ENCODE measurements around the gene CHCHD3.
"Not testable (repeated sequence)": the region's sequence is repeated elsewhere in the genome, so short reads cannot be mapped to it uniquely, and the experiment has no call there.

CHCHD3 gene

DNA sequence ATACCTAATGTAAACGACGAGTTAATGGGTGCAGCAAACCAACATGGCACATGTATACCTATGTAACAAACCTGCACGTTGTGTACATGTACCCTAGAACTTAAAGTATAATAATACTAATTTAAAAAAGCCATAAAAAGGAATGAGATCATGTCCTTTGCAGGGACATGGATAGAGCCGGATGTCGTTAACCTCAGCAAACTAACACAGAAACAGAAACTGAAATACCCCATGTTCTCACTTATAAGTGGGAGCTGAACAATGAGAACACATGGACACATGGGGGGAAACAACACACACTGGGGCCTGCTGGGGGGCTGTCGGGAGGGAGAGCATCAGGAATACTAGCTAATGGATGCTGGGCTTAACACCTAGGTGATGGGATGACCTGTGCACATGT lies 176.8 kb downstream of the CHCHD3 start:
- not testable (repeated sequence) for DNase-seq

DNA sequence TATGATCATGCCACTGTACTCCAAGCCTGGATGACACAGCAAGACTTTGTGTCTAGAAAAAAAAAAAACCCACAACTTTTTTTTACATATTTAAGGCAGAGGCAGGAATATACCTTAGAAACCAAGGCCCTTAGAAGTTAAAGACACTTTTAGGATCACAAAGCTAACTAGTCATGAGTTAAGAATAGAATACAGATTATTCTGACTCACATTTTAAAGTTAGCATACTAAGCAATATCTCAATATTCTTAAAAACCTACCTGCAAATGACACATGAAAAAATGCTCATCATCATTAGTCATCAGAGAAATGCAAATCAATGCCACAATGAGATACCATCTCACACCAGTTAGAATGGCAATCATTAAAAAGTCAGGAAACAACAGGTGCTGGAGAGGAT lies 177.7 kb downstream of the CHCHD3 start:
- no peak for DNase-seq

DNA sequence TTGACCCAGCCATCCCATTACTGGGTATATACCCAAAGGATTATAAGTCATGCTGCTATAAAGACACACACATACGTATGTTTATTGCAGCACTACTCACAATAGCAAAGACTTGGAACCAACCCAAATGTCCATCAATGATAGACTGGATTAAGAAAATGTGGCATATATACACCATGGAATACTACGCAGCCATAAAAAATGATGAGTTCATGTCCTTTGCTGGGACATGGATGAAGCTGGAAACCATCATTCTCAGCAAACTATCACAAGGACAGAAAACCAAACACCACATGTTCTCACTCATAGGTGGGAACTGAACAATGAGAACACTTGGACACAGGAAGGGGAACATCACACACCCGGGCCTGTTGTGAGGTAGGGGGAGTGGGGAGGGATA lies 179.6 kb downstream of the CHCHD3 start:
- not testable (repeated sequence) for DNase-seq

DNA sequence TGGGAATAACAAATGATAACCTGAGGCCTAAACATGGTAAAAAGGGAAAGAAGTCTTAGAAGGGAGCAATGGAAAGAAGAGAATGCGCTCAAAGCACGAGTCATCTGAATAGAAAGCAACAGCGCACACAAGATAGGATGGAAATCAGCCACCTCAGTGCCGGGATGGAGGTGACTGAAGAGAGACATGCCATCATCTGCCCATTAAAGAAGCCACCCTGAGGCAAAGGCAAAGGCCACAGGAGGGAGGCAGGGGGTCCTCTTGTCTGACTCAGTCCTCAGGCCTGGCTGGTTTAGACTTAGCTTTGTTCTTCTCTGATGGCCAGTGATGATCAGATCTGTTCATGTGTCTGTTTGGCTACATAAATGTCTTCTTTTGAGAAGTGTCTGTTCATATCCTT lies 180.6 kb downstream of the CHCHD3 start:
- DNase-seq: no peak

DNA sequence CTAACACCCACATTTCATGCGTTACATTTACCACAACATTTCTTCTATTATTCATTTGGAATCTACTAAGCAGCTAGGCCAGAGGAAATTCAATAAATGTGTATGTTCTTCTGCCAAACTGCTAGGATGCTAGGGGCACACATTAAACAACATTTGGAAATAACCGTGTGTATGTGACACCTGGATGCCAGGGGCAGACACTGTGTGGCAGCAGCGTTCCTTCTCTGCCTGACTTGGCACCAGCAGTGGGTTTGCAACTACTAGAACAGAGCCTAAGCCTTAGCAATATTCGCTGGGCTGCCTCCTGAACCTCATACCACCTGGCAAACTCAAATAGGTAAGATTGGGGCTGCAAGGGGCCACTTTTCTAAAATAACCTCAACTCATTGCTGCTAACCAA lies 182.1 kb downstream of the CHCHD3 start:
- DNase-seq: no peak

DNA sequence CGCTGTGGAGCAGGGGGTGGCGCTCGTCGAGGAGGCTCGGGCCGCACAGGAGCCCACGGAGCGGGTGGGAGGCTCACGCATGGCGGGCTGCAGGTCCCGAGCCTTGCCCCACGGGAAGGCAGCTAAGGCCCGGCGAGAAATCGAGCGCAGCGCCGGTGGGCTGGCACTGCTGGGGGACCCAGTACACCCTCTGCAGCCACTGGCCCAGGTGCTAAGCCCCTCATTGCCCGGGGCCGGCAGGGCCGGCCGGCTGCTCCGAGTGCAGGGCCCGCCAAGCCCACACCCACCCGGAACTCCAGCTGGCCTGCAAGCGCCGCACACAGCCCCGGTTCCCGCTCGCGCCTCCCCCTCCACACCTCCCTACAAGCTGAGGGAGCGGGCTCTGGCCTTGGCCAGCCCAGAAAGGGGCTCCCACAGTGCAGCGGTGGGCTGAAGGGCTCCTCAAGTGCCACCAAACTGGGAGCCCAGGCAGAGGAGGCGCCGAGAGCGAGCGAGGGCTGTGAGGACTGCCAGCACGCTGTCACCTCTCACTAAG lies 183.2 kb downstream of the CHCHD3 start:
- not testable (repeated sequence) for DNase-seq

DNA sequence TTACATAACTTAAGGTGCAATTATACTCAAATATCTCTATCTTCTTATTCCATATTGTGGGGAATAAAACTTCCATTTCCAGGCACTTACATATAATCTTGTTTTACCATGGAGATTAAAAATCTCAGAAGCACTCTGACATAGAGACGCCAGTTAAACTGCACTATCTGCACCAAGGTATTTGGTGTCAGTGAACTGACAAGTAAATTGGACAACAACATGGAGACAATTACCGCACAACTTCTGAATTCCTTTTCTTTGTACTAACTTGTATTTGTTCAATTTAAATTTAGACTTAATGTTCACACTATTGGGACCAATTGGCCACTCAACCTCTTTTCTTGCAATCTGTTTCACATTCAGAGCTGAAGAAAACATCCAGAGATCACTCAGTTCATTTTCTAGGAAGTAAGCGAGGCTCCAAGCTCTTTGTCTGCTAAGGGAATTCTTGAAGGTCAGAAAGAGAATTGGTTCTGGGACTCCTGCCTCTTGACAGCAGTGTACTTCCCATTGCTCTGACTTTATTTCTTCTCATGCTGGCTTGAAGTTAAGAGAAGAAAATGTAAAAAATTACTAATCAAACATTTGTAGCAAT lies 184.7 kb downstream of the CHCHD3 start:
- no peak for DNase-seq

DNA sequence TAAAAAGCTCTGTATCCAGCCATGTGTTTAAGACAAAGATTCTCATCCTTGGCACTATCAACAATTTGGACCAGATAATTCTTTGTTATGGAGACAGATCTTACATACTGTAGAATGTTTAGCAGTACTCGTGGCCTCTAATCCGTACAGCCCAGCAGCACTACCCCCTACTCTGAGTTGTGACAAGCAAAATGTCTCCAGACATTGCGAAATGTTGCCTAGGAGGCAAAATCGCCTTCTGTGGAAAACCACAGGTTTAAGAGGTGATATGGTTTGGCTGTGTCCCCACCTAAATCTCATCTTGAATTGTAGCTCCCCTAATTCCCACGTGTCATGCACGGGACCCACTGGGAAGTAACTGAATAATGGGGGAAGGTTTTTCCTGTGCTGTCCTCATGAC lies 186.7 kb downstream of the CHCHD3 start:
- no peak for DNase-seq

DNA sequence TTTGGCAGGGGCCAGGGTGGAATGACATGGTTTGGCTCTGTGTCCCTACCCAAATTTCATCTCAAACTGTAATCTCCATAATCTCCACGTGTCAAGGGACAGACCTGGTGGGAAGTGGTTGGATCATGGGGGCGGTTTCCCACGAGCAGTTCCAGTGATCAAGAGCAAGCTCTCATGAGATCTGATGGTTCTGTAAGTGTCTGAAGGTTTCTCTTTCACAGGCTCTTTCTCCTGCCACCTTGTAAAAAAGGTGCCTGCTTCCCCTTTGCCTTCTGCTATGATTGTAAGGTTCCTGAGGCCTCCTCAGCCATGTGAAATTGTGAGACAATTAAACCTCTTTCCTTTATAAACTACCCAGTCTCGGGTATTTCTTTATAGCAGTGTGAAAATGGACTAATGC lies 188.3 kb downstream of the CHCHD3 start:
- no peak for DNase-seq

DNA sequence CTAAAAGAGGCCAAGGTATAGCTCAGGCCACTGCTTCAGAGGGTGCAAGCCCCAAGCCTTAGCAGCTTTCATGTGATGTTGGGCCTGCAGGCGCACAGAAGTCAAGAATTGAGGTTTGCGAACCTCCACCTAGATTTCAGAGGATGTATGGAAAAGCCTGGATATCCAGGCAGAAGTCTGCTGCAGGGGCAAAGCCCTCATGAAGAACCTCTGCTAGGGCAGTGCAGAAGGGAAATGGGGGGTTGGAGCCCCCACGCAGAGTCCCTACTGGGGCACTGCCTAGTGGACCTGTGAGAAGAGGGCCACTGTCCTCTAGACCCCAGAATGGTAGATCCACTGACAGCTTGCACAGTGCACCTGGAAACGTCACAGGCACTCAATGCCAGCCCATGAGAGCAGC lies 189.1 kb downstream of the CHCHD3 start:
- DNase-seq: not testable (repeated sequence)

DNA sequence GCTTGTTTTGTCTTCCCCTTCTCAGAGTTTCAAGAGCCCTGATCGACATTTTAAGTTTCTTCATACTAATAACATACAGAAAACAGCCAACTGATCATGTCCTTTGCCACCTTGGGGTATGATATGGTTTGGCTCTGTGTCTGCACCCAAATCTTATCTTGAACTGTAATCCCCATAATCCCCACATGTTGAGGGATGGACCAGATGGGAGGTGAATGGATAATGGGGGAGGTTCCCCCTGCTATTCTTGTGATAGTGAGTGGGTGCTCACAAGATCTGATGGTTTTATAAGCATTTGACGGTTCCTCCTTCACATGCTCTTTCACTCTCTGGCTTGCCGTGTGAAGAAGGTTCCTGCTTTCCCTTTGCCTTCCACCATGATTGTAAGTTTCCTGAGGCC lies 190.3 kb downstream of the CHCHD3 start:
- no peak for DNase-seq

DNA sequence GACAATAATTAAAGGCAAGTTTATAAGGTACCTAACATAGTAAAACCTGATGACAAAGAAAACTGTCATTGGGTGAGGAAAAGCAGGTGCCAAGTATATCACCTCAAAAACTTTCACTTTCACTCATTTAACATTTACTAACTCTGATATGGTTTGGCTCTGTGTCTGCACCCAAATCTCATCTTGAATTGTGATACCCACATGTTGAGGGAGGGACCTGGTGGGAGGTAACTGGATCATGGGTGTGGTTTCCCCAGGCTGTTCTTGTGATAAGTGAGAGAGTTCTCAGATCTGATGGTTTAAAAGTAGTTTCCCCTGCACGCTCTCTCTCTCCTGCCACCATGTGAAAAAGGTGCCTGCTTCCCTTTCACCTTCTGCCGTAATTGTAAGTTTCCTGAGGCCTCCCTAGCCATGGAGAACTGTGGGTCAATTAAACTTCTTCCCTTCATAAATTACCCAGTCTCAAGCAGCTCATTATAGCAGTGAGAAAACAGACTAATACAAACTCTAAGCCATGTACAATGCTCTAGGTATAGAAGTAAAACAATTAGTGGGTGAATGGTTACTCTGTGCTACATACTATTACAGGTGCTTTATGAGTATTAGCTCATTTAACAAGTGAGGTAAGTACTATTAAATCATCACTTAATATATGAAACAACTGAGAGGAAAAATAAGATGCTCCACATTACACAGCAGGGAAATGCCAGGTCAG lies 199.0 kb downstream of the CHCHD3 start:
- no peak for DNase-seq

DNA sequence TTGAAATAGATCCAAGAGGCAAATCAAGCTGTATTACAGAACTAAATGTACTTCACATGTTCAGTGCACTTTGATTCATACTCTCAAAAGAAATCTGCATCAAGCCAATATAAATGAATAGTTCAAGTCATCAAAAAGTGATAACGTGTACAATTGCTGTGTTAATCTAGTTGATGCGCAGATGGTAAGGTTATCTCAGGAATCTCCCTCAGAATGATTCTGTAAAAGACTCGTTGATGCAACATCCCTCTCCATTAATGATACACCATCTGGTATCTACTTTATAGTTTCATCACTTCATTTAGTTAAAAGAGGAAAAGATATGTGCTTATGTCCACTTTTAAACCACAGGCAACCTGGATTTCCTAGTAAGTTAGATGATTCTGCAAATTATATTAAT lies 200.6 kb downstream of the CHCHD3 start:
- DNase-seq: no peak

DNA sequence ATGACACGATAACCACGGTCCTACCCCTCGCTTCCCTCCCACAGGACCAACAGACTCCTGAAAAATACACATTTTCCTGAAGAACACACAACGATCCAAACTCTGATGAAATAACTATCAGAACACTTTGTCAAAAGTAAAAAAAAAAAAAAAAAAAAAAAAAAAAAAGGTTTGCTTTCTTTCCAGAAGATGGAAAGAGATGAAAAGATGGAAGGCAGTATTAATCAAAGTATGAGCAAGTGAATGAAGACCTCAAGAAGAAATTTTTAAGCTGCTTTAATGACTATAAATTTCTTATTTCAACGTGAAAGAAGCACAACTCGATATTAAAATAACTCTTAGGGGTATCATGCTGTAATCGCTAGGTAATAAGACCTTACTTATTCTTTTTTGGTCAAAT lies 202.3 kb downstream of the CHCHD3 start:
- DNase-seq: no peak

DNA sequence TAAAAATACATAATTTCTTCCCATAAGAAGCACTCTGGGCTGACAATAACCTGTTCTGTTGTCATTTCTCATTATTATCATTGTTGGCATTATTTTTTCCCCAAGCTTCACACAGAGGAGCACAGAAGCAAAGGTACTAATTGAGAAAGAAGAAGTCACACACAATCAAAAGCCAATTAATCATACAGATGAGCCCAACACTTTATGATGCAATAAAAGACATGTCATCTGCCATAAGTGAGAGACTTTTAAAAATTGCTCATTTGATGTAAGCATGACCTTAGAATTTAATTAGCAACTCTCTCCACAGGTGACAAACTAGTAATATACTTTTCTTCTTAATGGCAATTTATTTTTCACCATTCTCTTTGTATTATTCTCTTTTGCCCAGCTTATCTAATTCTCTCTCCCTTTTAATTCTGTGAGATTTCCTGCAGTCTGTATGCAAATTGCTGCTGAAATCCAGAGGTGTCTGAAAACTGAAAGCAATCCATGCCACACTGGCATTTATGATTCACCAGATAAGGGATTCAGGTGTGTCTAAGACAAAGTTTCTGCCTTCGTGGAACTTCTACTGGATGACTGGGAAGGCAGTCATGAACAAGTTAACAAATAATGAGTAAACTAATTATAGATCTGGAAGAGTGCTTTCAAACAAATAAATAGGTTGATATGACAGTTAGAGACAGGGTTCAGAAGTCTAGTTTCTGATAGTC lies 203.5 kb downstream of the CHCHD3 start:
- DNase-seq: no peak

DNA sequence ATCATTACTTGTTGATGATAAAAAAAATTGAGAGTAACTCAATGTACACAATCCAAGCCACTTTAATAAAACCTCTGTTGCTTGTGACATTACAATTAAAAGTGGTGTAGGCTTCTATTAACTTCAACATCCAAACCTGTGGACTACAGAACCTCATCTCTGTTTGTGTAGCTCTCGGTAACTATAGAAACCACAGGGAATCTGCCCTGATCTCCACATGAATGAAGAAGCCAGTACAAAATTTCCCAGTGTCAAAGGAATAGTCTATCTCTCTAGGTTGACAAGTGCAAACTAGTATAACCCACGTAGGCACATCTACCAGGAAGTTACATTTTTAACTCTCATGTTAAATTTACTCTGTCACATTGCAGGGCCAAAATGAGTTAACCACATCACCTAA lies 204.3 kb downstream of the CHCHD3 start:
- no peak for DNase-seq

DNA sequence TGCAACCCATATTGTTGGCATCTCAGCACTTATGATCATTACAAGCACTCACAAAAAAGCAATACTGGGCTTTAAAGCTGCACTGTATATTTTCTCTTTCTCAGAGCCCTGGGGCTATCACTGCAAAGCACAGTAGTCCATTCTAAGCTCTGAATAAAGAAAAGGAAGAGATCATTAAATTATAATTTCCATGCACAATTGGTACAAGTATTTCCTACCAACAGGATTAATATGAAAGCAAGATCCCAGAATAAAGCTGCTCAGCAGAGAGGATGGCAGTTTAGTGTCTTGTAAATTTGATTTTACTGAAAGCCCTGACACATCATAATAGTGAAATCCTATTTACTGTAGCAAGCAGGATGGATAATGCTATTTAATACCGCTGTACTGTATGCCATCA lies 205.3 kb downstream of the CHCHD3 start:
- DNase-seq: no peak

DNA sequence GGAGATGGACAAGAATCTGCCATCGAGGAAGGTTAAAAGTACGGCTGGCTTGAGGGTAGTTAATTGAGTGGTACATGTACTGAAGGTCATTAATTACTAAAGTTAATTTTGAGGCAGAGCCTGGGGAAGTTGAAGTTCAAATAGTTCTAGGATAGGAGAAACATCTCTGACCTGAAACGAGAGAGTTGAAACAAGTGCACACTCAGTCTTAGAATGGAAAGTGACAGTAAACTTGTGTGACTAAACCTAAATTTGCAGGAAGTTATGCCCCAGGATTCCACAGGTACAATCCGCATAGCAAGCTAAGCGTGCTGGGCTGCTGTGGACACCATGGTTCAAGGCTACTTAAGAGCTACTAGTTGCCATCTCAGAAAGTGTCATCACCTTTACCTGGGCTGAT lies 209.9 kb downstream of the CHCHD3 start:
- no peak for DNase-seq

DNA sequence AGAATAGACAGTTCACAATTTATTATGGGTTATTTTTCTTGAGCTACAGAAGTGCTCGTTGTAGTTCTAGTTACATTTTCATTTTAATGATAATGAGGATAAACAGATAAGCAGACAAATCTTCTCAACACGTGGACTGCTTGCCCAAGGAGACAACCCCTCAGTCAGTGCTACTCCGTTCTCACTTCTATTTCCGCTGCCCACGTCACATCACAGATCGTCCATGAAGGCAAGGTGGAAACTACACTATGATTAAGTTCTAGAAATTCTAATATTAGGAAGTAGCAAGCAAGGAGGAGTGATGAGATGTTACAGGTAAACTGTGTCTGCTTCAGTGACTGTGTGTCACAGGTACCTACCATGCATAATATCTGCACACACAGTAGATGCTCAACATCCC lies 210.5 kb downstream of the CHCHD3 start:
- DNase-seq: no peak

DNA sequence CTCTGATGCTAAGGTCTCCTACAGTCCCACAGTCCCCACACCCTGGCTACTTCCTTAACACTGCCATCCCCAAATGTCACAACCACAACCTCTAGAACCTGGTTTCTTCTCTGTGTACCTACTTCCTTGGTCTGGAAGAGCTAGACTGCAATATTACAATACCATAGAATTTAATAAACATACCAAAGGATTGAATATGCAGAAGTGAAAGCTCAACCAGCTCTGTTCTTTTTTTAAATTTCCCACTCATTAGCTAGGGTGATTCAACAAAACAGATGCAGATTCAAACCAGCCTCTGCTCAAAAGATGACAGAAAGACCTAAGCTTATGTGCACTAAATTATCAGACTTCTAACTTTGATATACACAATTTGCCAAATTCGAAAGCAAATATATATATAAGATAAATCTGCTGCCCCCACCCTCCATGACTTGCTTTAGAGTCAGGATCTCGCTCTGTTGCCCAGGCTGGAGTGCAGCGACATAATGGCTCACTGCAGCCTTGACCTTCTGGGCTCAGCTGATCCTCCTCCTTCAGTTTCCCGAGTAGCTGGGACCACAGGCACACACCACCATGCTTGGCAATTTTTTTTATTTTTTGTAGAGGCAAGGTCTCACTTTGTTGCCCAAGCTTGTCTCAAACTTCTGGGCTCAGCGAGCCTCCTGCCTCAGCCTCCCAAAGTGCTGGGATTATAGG lies 212.6 kb downstream of the CHCHD3 start:
- DNase-seq: no peak

DNA sequence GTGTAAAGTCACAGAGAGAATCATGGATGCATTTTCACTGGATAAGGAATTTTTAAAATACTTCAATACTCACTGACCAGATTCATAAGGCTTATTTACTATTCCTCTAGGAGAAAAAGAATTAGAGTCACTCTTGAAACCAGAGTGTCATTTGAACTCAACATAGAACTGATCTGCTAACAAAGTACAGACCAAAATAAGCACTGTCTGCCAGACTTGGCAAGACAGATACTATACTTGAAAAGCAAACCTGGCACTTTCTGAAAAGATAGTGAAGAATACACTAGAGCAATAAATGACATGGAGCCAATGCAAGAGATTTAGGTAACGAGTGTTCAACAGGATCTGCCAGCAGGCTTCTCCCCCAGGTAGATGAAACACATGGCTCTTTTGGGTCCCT lies 215.3 kb downstream of the CHCHD3 start:
- no peak for DNase-seq

DNA sequence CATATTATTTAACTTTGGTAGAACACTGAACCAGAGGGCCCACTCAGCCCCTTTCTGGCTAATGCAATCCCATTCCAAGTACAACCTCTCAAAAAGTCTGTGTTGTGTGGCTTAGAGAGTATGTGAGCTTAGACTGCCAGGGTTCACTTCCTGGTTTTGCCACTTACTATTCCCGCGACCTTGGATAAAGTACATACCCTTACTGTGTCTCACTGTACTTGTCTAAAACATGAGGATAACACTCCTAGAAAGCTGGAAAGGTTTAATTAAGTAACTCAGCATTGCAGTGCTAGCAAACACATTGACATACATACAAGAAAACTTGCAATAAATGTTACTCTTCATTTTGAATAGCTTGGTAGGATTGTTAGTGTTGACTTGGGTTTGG lies 215.8 kb downstream of the CHCHD3 start:
- no peak for DNase-seq
